HepG2 (cell line): ENCODE measurements around the gene ARAP3. TPM values are rescaled to one million over a fixed set of nuclear protein-coding genes. Genes with fewer than 3 reads are reported as not detected.

ENCODE experiments used
- ATAC-seq: fragments of 200-7000 bp; cut with Tn5 transposase; 3 replicates; pipeline ENCODE4 v1.9.1; 2020; ENCODE audit warnings: mild to moderate bottlenecking, moderate library complexity
- BruUV-seq: library from RNA; stranded (reverse); fragments of 400-500 nt; replicated peaks from 2 replicates; lab custom pipeline; 2021; lab: Mats Ljungman, UMichigan
- CTCF ChIA-PET: fragments of 300-600 bp; formaldehyde crosslinking; extraction: SDS; loops from one replicate; lab custom pipeline; 2021; ENCODE audit warnings: low total read pairs, inconsistent platforms, low intra/inter-chr PET ratio; lab: Yijun Ruan, JAX
- POLR2A ChIA-PET: fragments of 350-600 bp; sonication (Branson Sonifier 250); formaldehyde crosslinking; loops from one replicate; lab custom pipeline; 2020; ENCODE audit warnings: antibody characterized with exemption, inconsistent platforms; lab: Yijun Ruan, JAX
- DNase-seq: peaks from one replicate; pipeline ENCODE4 v3.0.0-alpha.2; 2015; ENCODE audit warnings: low spot score
- FAIRE-seq: peaks from 3 replicates; lab custom pipeline; 2011; peaks lifted over from hg19 to GRCh38; lab: Jason Lieb, UNC
- H2AFZ ChIP-seq: one replicate; pipeline ENCODE4 v1.6.1; 2011; ENCODE audit warnings: low read length, inconsistent platforms
- H3K27ac ChIP-seq: fragments of 300-600 bp; 3 replicates; pipeline ENCODE4 v1.8.0; 2011; ENCODE audit warnings: mixed run types, mild to moderate bottlenecking, mixed read lengths, low read length, inconsistent platforms; ENCODE audit not compliant: insufficient read depth; ENCODE audit errors: extremely low read length
- H3K27me3 ChIP-seq, 2 experiments: fragments of 200-600 bp in 1 of 2; 2 replicates in 1 of 2; 3 replicates in 1 of 2; pipeline versions ENCODE4 v1.6.0 to v1.8.0; 2011; ENCODE audit warnings: low read length in 2 of 2, mild to moderate bottlenecking in 2 of 2, moderate library complexity in 2 of 2, inconsistent platforms in 1 of 2; ENCODE audit not compliant: insufficient read depth in 2 of 2, control insufficient read depth in 1 of 2
- H3K36me3 ChIP-seq, 2 experiments: fragments of 200-600 bp in 1 of 2; replicated peaks in 1 of 2; 2 replicates in 1 of 2; 3 replicates in 1 of 2; pipeline versions ENCODE4 v1.5.1 to v1.8.0; 2011; ENCODE audit warnings: low read length in 2 of 2, inconsistent platforms in 1 of 2; ENCODE audit not compliant: insufficient read depth in 2 of 2, control insufficient read depth in 1 of 2
- H3K4me1 ChIP-seq: 2 replicates; pipeline ENCODE4 v1.5.1; 2012; ENCODE audit warnings: low read length, inconsistent platforms; ENCODE audit not compliant: insufficient read depth
- H3K4me2 ChIP-seq: 2 replicates; pipeline ENCODE4 v1.6.0; 2011; ENCODE audit warnings: low read depth, low read length, inconsistent platforms
- H3K4me3 ChIP-seq, 3 experiments: fragments of 200-600 bp in 1 of 3; sonication (generic), shearing (Covaris generic) in 1 of 3; replicated peaks in 1 of 3; 2 replicates each; pipeline ENCODE4 v1.5.1; 2011 to 2016; ENCODE audit warnings: low read length in 3 of 3, inconsistent platforms in 2 of 3, low read depth in 2 of 3, mild to moderate bottlenecking in 2 of 3, control low read depth in 1 of 3, mixed read lengths in 1 of 3; ENCODE audit not compliant: insufficient read depth in 1 of 3
- H3K79me2 ChIP-seq: one replicate; pipeline ENCODE4 v1.6.1; 2011; ENCODE audit warnings: low read length, inconsistent platforms; ENCODE audit not compliant: insufficient read depth
- H3K9ac ChIP-seq: 2 replicates; pipeline ENCODE4 v1.6.0; 2011; ENCODE audit warnings: mild to moderate bottlenecking, low read depth, low read length, inconsistent platforms; ENCODE audit not compliant: insufficient read depth
- H3K9me3 ChIP-seq: 2 replicates; pipeline ENCODE4 v1.5.1; 2012; ENCODE audit warnings: mild to moderate bottlenecking, low read length
- H4K20me1 ChIP-seq: 2 replicates; pipeline ENCODE4 v1.6.0; 2011; ENCODE audit warnings: inconsistent platforms, mild to moderate bottlenecking, low read length, moderate library complexity; ENCODE audit not compliant: insufficient read depth
- ATF7 ChIP-seq, 2 experiments: fragments of 450-650 bp in 1 of 2; sonication (generic) in 1 of 2; formaldehyde crosslinking in 1 of 2; IDR thresholded peaks; 2 replicates each; pipeline versions ENCODE4 v1.4.0 to v1.6.1; 2016 to 2020; ENCODE audit warnings: antibody characterized with exemption in 1 of 2, mild to moderate bottlenecking in 1 of 2, missing genetic modification reagents in 1 of 2
- CREB1 ChIP-seq, 2 experiments: fragments of 450-650 bp in 1 of 2; IDR thresholded peaks; 2 replicates each; pipeline ENCODE4 v1.6.1; 2016 to 2017; ENCODE audit warnings: control low read depth in 1 of 2, mild to moderate bottlenecking in 1 of 2, missing compliant biosample characterization in 1 of 2, missing genetic modification characterization in 1 of 2
- ELK4 ChIP-seq: sonication (generic); formaldehyde crosslinking; IDR thresholded peaks from 2 replicates; pipeline ENCODE4 v1.9.0; 2021; ENCODE audit warnings: missing genetic modification reagents, borderline replicate concordance
- ETV6 ChIP-seq: sonication (generic); formaldehyde crosslinking; conservative IDR thresholded peaks from 2 replicates; pipeline ENCODE4 v1.4.0; 2020; ENCODE audit warnings: missing genetic modification reagents
- MAFF ChIP-seq: IDR thresholded peaks from 2 replicates; pipeline ENCODE4 v1.6.1; 2011; ENCODE audit warnings: low read depth, low read length, improper control_type of control experiment
- RARG ChIP-seq: sonication (generic); formaldehyde crosslinking; IDR thresholded peaks from 2 replicates; pipeline ENCODE4 v1.4.0; 2020; ENCODE audit warnings: low read depth, mild to moderate bottlenecking, missing genetic modification reagents
- TFDP1 ChIP-seq: IDR thresholded peaks from 2 replicates; pipeline ENCODE4 v1.6.1; 2016; ENCODE audit warnings: missing compliant biosample characterization, missing genetic modification reagents, borderline replicate concordance
- TIGD3 ChIP-seq: sonication (generic); formaldehyde crosslinking; IDR thresholded peaks from 2 replicates; pipeline ENCODE4 v1.5.1; 2020; ENCODE audit warnings: mild to moderate bottlenecking, missing genetic modification reagents, borderline replicate concordance
- YY1 ChIP-seq: IDR thresholded peaks from 2 replicates; pipeline ENCODE4 v1.6.1; 2011; ENCODE audit warnings: low read length, low read depth, moderate library complexity, mild to moderate bottlenecking; ENCODE audit not compliant: insufficient read depth, insufficient replicate concordance
- ZFP82 ChIP-seq: sonication (generic); formaldehyde crosslinking; IDR thresholded peaks from 2 replicates; pipeline ENCODE4 v1.5.1; 2020; ENCODE audit warnings: mild to moderate bottlenecking, missing genetic modification reagents, borderline replicate concordance
- ZNF33A ChIP-seq: sonication (generic); formaldehyde crosslinking; IDR thresholded peaks from 2 replicates; pipeline ENCODE4 v1.5.1; 2020; ENCODE audit warnings: missing genetic modification reagents, mild to moderate bottlenecking, moderate library complexity, borderline replicate concordance
- ZNF572 ChIP-seq: sonication (generic); formaldehyde crosslinking; IDR thresholded peaks from 2 replicates; pipeline ENCODE4 v1.5.1; 2020; ENCODE audit warnings: mild to moderate bottlenecking, missing genetic modification reagents
- WGBS: methylation state at CpG from one replicate; pipeline ENCODE4 v1.1.6; 2017; ENCODE audit warnings: low lambda C conversion rate; 5-methylcytosine and 5-hydroxymethylcytosine counted together
- in situ Hi-C: cut with HindIII; loops from 2 replicates; pipeline ENCODE4 v1.10.0; 2017; ENCODE audit warnings: low pct_unique_long_range_greater_than_20kb; ENCODE audit not compliant: extremely low pct_ligation_motif_present
- intact Hi-C: fragments of 100-400 bp; cut with micrococcal nuclease; formaldehyde crosslinking; loops from one replicate; pipeline ENCODE4 v1.10.0; 2022; ENCODE audit not compliant: unreplicated experiment
- polyA plus RNA-seq, 8 experiments: library from polyadenylated mRNA; depleted of rRNA in 3 of 8; stranded (reverse) in 7 of 8; unstranded in 1 of 8; fragments of >200 nt; fragmentation: Illumina TruSeq in 4 of 8; extraction: Trizol in 4 of 8; gene quantifications; 2 replicates each; pipeline versions ENCODE4 v1.2.1 to v1.2.3, GENCODE V29; 2011 to 2016; ENCODE audit warnings: low read depth in 4 of 8, missing spikeins in 1 of 8, mixed read lengths in 1 of 8; ENCODE audit not compliant: insufficient read depth in 1 of 8
- total RNA-seq, 5 experiments: library from RNA; depleted of rRNA; stranded (reverse); fragments of >200 nt; fragmentation: Illumina TruSeq; extraction: Trizol; gene quantifications; 2 replicates each; pipeline ENCODE4 v1.2.3, GENCODE V29; 2016; ENCODE audit warnings: low read depth in 1 of 5

Gene ARAP3
- total and polyA plus RNA-seq, 2 of the 13 experiments (the other 11 are each of a cell fraction or from before 2014, with no cell fraction given): 0.25 TPM; not detected in 1

GRCh38 chr5:141705469-141705868 is 23.4 kb upstream of the ARAP3 start (continued):
- TF ChIP-seq TIGD3 (CRISPR knock-in tag) (no peak), ATF7 (IDR thresholded peaks at IDR 0.05) (peak; percentile 95), ATF7 (CRISPR knock-in tag; IDR thresholded peaks at IDR 0.05) (no peak), CREB1 (IDR thresholded peaks at IDR 0.05) (0 out of 2 replicates have a peak, but pooled peaks have one; percentile 34), CREB1 (CRISPR knock-in tag; IDR thresholded peaks at IDR 0.05) (no peak)

- no peaks in the 10 kb centered on the region for H3K36me3 ChIP-seq
- H3K4me2 ChIP-seq: no peak overlapping the region
- H3K4me1 ChIP-seq: peaks cover 16% of the 10 kb centered on the region; the same call in 1 of the 2 replicates
- H3K4me3 ChIP-seq: no peak overlapping the region
- BruUV-seq: no TSS peak
- H4K20me1 ChIP-seq: no peaks in the 10 kb centered on the region
- 8% methylated on average over 1 of the region's 1 CpG for WGBS
- ATAC-seq (no peak), FAIRE-seq (no peak), DNase-seq (no peak)
- no peaks in the 10 kb centered on the region for H3K79me2 ChIP-seq
- intact Hi-C loops (loop anchor here (2.0 kb wide), 1 partner anchor 106 kb away; no protein-coding TSS in a partner anchor), in situ Hi-C loops (loop anchor here (5.0 to 10.0 kb wide), 2 partner anchors 110 to 172 kb away; partner anchors contain the start of gene PCDH1)
- H2AFZ ChIP-seq: no peak overlapping the region
- POLR2A ChIA-PET: no interaction called here
- H3K27me3 ChIP-seq: peaks cover 9 to 39% of the 10 kb centered on the region in 2 experiments
- no peaks in the 10 kb centered on the region for H3K9me3 ChIP-seq
- no peak overlapping the region for H3K27ac ChIP-seq
- CTCF ChIA-PET: interaction anchor here (0.6 kb wide), 1 partner anchor 219 kb away, joined by 3 read pairs; no protein-coding TSS in a partner anchor
- TF ChIP-seq ETV6 (CRISPR knock-in tag) (no peak), ZFP82 (CRISPR knock-in tag) (no peak), YY1 (no peak), MAFF (no peak), RARG (no peak), ZNF33A (CRISPR knock-in tag) (no peak), ELK4 (CRISPR knock-in tag) (no peak), ZNF572 (CRISPR knock-in tag) (no peak), TFDP1 (no peak)
- TF ChIP-seq, all 625 proteins: peak for 0
- H3K9ac ChIP-seq: no peak overlapping the region
Measured at GRCh38 chr5:141704782-141705297, 22.8 kb upstream of the ARAP3 start.
